Subcutaneous preadipocyte (primary cell): ENCODE results near the gene RTL3. TPM values are rescaled to one million over a fixed set of nuclear protein-coding genes. Genes with fewer than 3 reads are reported as not detected.

ENCODE experiments used
- total RNA-seq: library from RNA; depleted of rRNA; stranded (reverse); fragments of >200 nt; gene quantifications from 2 replicates; pipeline ENCODE4 v1.2.3, GENCODE V29; 2012

RTL3 gene
- total RNA-seq, result not detected in 2 replicates

DNA sequence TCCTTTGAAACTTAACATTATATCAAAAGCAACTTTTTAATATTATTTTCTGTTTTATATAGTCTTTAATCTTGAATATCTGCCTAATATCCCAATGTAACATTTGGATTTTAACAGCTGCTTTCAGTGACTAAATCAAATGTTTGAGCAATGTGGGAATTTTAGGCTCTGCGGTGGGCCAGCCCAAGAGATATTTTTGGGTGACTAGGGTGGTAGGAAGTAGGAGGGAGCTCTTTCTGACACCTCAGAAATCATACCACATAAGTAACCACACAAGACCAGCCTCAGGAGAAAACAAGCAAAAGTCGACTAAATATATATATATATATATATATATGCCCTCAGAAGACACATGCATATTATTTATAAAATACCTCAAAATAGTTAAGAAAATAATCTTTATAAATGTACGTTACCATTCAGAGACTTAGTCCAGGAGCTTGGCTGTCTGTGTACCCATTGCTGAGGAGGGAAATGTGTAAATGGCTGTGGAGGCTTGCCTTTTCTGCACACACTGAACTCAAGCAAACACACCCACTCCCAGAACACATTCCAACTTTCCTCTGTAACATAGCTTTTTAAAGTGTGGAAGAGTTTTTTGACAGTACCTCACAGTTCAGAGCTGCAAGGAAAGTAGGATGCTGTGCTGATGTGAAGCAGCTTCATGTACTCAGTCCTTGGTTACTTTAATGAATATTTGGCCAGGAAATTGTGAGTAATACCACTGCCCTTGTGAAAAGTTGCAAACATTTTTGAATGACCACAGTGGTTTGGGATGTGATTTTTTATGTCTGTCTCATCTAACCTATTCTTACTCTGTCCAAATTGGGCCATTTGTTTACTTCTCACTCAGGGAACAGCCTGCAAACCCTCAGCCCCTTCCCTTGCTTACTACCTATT lies at the start of gene RTL3:
RTL3 (minus strand) TSS at position 484 of the 900 bp plus-strand sequence. CDS start 908 bp downstream, outside the sequence.

Other genes starting within 250 kb of the RTL3 start
- gene LPAR4, start 88.4 kb upstream of the RTL3 start, total RNA-seq, result under 0.01 TPM in 2 replicates